H9 (cell line): ENCODE measurements around the gene PYHIN1. TPM values are rescaled to one million over a fixed set of nuclear protein-coding genes. Genes with fewer than 3 reads are reported as not detected.

Experiments
- DNase-seq: peaks from one replicate; pipeline ENCODE4 v3.0.0-alpha.2; 2017
- H2AFZ ChIP-seq: one replicate; pipeline ENCODE4 v1.6.1; 2013; ENCODE audit warnings: mild to moderate bottlenecking, low read length, control low read depth, moderate library complexity
- H2AK5ac ChIP-seq: 2 replicates; pipeline ENCODE4 v1.6.1; 2013; ENCODE audit warnings: low read length, control low read depth, mixed read lengths; ENCODE audit not compliant: insufficient read length
- H2BK120ac ChIP-seq: one replicate; pipeline ENCODE4 v1.6.1; 2013; ENCODE audit warnings: low read depth, mild to moderate bottlenecking, low read length, control low read depth, inconsistent platforms; ENCODE audit not compliant: poor library complexity, severe bottlenecking
- H2BK12ac ChIP-seq: 2 replicates; pipeline ENCODE4 v1.6.1; 2013; ENCODE audit warnings: low read length, control low read depth, mixed read lengths, low read depth; ENCODE audit not compliant: insufficient read length
- H2BK15ac ChIP-seq: 2 replicates; pipeline ENCODE4 v1.6.1; 2013; ENCODE audit warnings: low read depth, low read length, control low read depth
- H2BK20ac ChIP-seq: one replicate; pipeline ENCODE4 v1.6.1; 2013; ENCODE audit warnings: low read depth, mild to moderate bottlenecking, low read length, control low read depth, inconsistent platforms; ENCODE audit not compliant: poor library complexity, severe bottlenecking
- H2BK5ac ChIP-seq: 2 replicates; pipeline ENCODE4 v1.6.1; 2013; ENCODE audit warnings: low read length, control low read depth, mixed read lengths; ENCODE audit not compliant: insufficient read length
- H3K14ac ChIP-seq: 2 replicates; pipeline ENCODE4 v1.6.1; 2013; ENCODE audit warnings: low read length, control low read depth; ENCODE audit not compliant: insufficient read depth
- H3K18ac ChIP-seq: 2 replicates; pipeline ENCODE4 v1.6.1; 2013; ENCODE audit warnings: low read depth, mild to moderate bottlenecking, mixed read lengths, low read length, control low read depth; ENCODE audit not compliant: insufficient read length
- H3K23ac ChIP-seq: 2 replicates; pipeline ENCODE4 v1.6.1; 2013; ENCODE audit warnings: low read length, control low read depth, mixed read lengths, low read depth; ENCODE audit not compliant: insufficient read length
- H3K23me2 ChIP-seq: 2 replicates; pipeline ENCODE4 v1.6.1; 2013; ENCODE audit warnings: low read depth, mild to moderate bottlenecking, mixed read lengths, low read length, control low read depth; ENCODE audit not compliant: insufficient read length, poor library complexity, severe bottlenecking
- H3K27ac ChIP-seq: 2 replicates; pipeline ENCODE4 v1.5.1; 2013; ENCODE audit warnings: low read length, control low read depth, mixed read lengths, low read depth; ENCODE audit not compliant: insufficient read length
- H3K27me3 ChIP-seq: 2 replicates; pipeline ENCODE4 v1.6.1; 2013; ENCODE audit warnings: low read length, control low read depth, inconsistent platforms; ENCODE audit not compliant: insufficient read depth
- H3K4ac ChIP-seq: 2 replicates; pipeline ENCODE4 v1.6.1; 2013; ENCODE audit warnings: low read depth, mild to moderate bottlenecking, control low read depth, inconsistent platforms, low read length, moderate library complexity
- H3K4me1 ChIP-seq: 2 replicates; pipeline ENCODE4 v1.6.1; 2013; ENCODE audit warnings: low read length, control low read depth, inconsistent platforms; ENCODE audit not compliant: insufficient read depth
- H3K4me2 ChIP-seq: 2 replicates; pipeline ENCODE4 v1.6.1; 2013; ENCODE audit warnings: low read length, control low read depth, mixed read lengths; ENCODE audit not compliant: insufficient read length, insufficient read depth
- H3K56ac ChIP-seq: 2 replicates; pipeline ENCODE4 v1.6.1; 2013; ENCODE audit warnings: low read depth, mild to moderate bottlenecking, mixed read lengths, low read length, control low read depth; ENCODE audit not compliant: insufficient read length
- H3K79me1 ChIP-seq: 2 replicates; pipeline ENCODE4 v1.6.1; 2013; ENCODE audit warnings: low read depth, mild to moderate bottlenecking, moderate library complexity, low read length, control low read depth, inconsistent platforms; ENCODE audit not compliant: insufficient read depth, poor library complexity, severe bottlenecking
- H3K79me2 ChIP-seq: 2 replicates; pipeline ENCODE4 v1.6.1; 2013; ENCODE audit warnings: low read length, control low read depth, inconsistent platforms; ENCODE audit not compliant: insufficient read depth
- H3K9ac ChIP-seq: 2 replicates; pipeline ENCODE4 v1.6.1; 2013; ENCODE audit warnings: low read length, control low read depth, mixed read lengths; ENCODE audit not compliant: insufficient read length; ENCODE audit errors: extremely low read depth
- H3K9me3 ChIP-seq: one replicate; pipeline ENCODE4 v1.6.1; 2013; ENCODE audit warnings: low read depth, low read length, inconsistent platforms; ENCODE audit not compliant: control insufficient read depth
- H3T11ph ChIP-seq: one replicate; pipeline ENCODE4 v1.6.1; 2013; ENCODE audit warnings: mild to moderate bottlenecking, low read length, control low read depth, inconsistent platforms
- H4K20me1 ChIP-seq: one replicate; pipeline ENCODE4 v1.6.1; 2013; ENCODE audit not compliant: control insufficient read depth, insufficient read length, insufficient read depth
- H4K5ac ChIP-seq: 2 replicates; pipeline ENCODE4 v1.6.1; 2013; ENCODE audit warnings: low read depth, mild to moderate bottlenecking, mixed read lengths, low read length, control low read depth; ENCODE audit not compliant: insufficient read length
- H4K8ac ChIP-seq: replicated peaks from 2 replicates; pipeline ENCODE4 v1.6.1; 2013; ENCODE audit warnings: low read length, control low read depth, mixed read lengths, low read depth; ENCODE audit not compliant: insufficient read length
- H4K91ac ChIP-seq: 2 replicates; pipeline ENCODE4 v1.6.1; 2013; ENCODE audit warnings: low read depth, mild to moderate bottlenecking, moderate library complexity, mixed read lengths, low read length, control low read depth; ENCODE audit not compliant: insufficient read length
- H3K27ac Mint-ChIP-seq, 3 experiments: 2 replicates in 2 of 3; 3 replicates in 1 of 3; pipeline ENCODE4 v1.8.0; 2020 to 2021; ENCODE audit warnings: mixed read lengths in 3 of 3, mild to moderate bottlenecking in 1 of 3, moderate library complexity in 1 of 3
- H3K27me3 Mint-ChIP-seq: 2 replicates; pipeline ENCODE4 v1.8.0; 2021; ENCODE audit warnings: low read depth, mild to moderate bottlenecking, moderate library complexity, mixed read lengths
- H3K36me3 Mint-ChIP-seq, 3 experiments: 2 replicates in 2 of 3; 3 replicates in 1 of 3; pipeline ENCODE4 v1.8.0; 2020 to 2021; ENCODE audit warnings: low read depth in 3 of 3, mixed read lengths in 3 of 3; ENCODE audit not compliant: insufficient read depth in 1 of 3
- H3K4me1 Mint-ChIP-seq, 2 experiments: 2 replicates each; pipeline ENCODE4 v1.8.0; 2020; ENCODE audit warnings: mixed read lengths in 2 of 2
- H3K4me3 Mint-ChIP-seq, 2 experiments: 2 replicates in 1 of 2; 3 replicates in 1 of 2; pipeline ENCODE4 v1.8.0; 2020 to 2021; ENCODE audit warnings: mild to moderate bottlenecking in 2 of 2, mixed read lengths in 2 of 2, moderate library complexity in 1 of 2
- H3K9me3 Mint-ChIP-seq, 2 experiments: 2 replicates in 1 of 2; 3 replicates in 1 of 2; pipeline ENCODE4 v1.8.0; 2020; ENCODE audit warnings: mild to moderate bottlenecking in 2 of 2, mixed read lengths in 2 of 2, moderate library complexity in 1 of 2
- CTCF ChIP-seq: fragments of 200-600 bp; sonication (generic); conservative IDR thresholded peaks from 3 replicates; pipeline ENCODE4 v1.8.0; 2021; ENCODE audit warnings: antibody characterized with exemption, mild to moderate bottlenecking
- WGBS: extraction: QIAGEN DNeasy Blood & Tissue Kit; methylation state at CpG from one replicate; pipeline ENCODE4 v1.1.7; 2013; ENCODE audit warnings: missing lambda C conversion rate, low lambda C conversion rate, mixed read lengths; ENCODE audit not compliant: insufficient read length; ENCODE audit errors: extremely low coverage; 5-methylcytosine and 5-hydroxymethylcytosine counted together
- total RNA-seq: library from RNA; stranded (reverse); gene quantifications from 2 replicates; pipeline ENCODE4 v1.2.1, GENCODE V29; 2021

The PYHIN1 gene
- total RNA-seq, 1 experiment from 2014 or later: not detected

GRCh38 chr1:158932171-158932570 is 819 bp downstream of the PYHIN1 start:
- no peak overlapping the region for H2BK12ac ChIP-seq
- no peak overlapping the region for H3K56ac ChIP-seq
- no peak overlapping the region for H2BK120ac ChIP-seq
- no peak overlapping the region for H3K4me3 Mint-ChIP-seq
- no peaks in the 10 kb centered on the region for H3K27me3 Mint-ChIP-seq
- H2BK20ac ChIP-seq: no peak overlapping the region
- no CpG with 5 or more reads among the region's 6 CpGs for WGBS
- no peak overlapping the region for H3K4me2 ChIP-seq
- no peaks in the 10 kb centered on the region for H3K9me3 ChIP-seq
- peaks cover 0 to 4% (median 0%) of the 10 kb centered on the region in 3 experiments; a peak in 4 of 7 replicates for H3K36me3 Mint-ChIP-seq
- no peaks in the 10 kb centered on the region for H3K79me2 ChIP-seq
- H2BK15ac ChIP-seq: no peak overlapping the region
- peaks cover 0 to 4% of the 10 kb centered on the region in 2 experiments; a peak in 2 of 4 replicates for H3K4me1 Mint-ChIP-seq
- no peak overlapping the region for H3K27ac Mint-ChIP-seq
- H3K4ac ChIP-seq: no peak overlapping the region
- no peak overlapping the region for H4K8ac ChIP-seq
- H3K4me1 ChIP-seq: no peaks in the 10 kb centered on the region
- H4K20me1 ChIP-seq: no peaks in the 10 kb centered on the region
- no peaks in the 10 kb centered on the region for H3K79me1 ChIP-seq
- no peak overlapping the region for H4K91ac ChIP-seq
- H3K18ac ChIP-seq: no peak overlapping the region
- no peaks in the 10 kb centered on the region for H3K23me2 ChIP-seq
- no peak overlapping the region for H3K23ac ChIP-seq
- no peak overlapping the region for H2BK5ac ChIP-seq
- no peak for DNase-seq
- no peaks in the 10 kb centered on the region for H3K27me3 ChIP-seq
- H4K5ac ChIP-seq: no peak overlapping the region
- H3K9me3 Mint-ChIP-seq: peaks cover 4 to 5% of the 10 kb centered on the region in 2 experiments; a peak in 4 of 5 replicates
- H2AK5ac ChIP-seq: no peak overlapping the region
- no peak for TF ChIP-seq CTCF
- no peak overlapping the region for H3K14ac ChIP-seq
- no peak overlapping the region for H3T11ph ChIP-seq
- no peak overlapping the region for H3K27ac ChIP-seq
- H3K9ac ChIP-seq: no peak overlapping the region
- no peak overlapping the region for H2AFZ ChIP-seq
